Effector memory CD8-positive, alpha-beta T cell (primary cell): ENCODE measurements around the gene E2F4.

ENCODE experiments used
- ATAC-seq: fragments of 150-1000 bp; cut with Tn5 transposase; replicated peaks from 2 replicates; pipeline ENCODE4 v1.10.0; 2021; ENCODE audit warnings: mild to moderate bottlenecking, moderate library complexity
- DNase-seq, 3 experiments: peaks; one replicate each; pipeline ENCODE4 v3.0.0; 2021
- H3K27ac Mint-ChIP-seq, 2 donors: one replicate each; pipeline ENCODE4 v1.8.0; 2022; ENCODE audit warnings: mild to moderate bottlenecking in 2 of 2, mixed read lengths in 2 of 2, moderate library complexity in 2 of 2
- H3K27me3 Mint-ChIP-seq, 2 donors: one replicate each; pipeline ENCODE4 v1.8.0; 2022; ENCODE audit warnings: mixed read lengths in 2 of 2
- H3K36me3 Mint-ChIP-seq: one replicate; pipeline ENCODE4 v1.8.0; 2022; ENCODE audit warnings: mild to moderate bottlenecking, moderate library complexity, mixed read lengths; ENCODE audit not compliant: insufficient read depth
- H3K4me1 Mint-ChIP-seq, 2 donors: one replicate each; pipeline ENCODE4 v1.8.0; 2022; ENCODE audit warnings: low read depth in 2 of 2, mixed read lengths in 2 of 2
- H3K4me3 Mint-ChIP-seq, 2 donors: one replicate each; pipeline ENCODE4 v1.8.0; 2022; ENCODE audit warnings: mild to moderate bottlenecking in 2 of 2, mixed read lengths in 2 of 2, moderate library complexity in 2 of 2
- H3K9me3 Mint-ChIP-seq, 2 donors: one replicate each; pipeline ENCODE4 v1.8.0; 2022; ENCODE audit warnings: mixed read lengths in 2 of 2

Gene E2F4

GRCh38 chr16:67246756-67247191, 54.8 kb downstream of the E2F4 start:
- peaks cover 5 to 12% of the 10 kb centered on the region in 2 donors for H3K27me3 Mint-ChIP-seq
- peaks cover 32 to 42% of the 10 kb centered on the region in 2 donors for H3K4me1 Mint-ChIP-seq
- H3K27ac Mint-ChIP-seq: peak overlapping the region; percentile 92 to 96
- H3K4me3 Mint-ChIP-seq: peak overlapping the region; percentile 90 to 96
- ATAC-seq: no peak
- H3K9me3 Mint-ChIP-seq: no peaks in the 10 kb centered on the region
- H3K36me3 Mint-ChIP-seq: peaks cover 18% of the 10 kb centered on the region
- DNase-seq: peak in 1 of 3 experiments; percentile 23

GRCh38 chr16:67247192-67248072, 55.5 kb downstream of the E2F4 start, which contains the start of gene FHOD1:
Gene FHOD1, minus strand, starts transcription at chr16:67247481. Its CDS starts 71 bp downstream, at chr16:67247410.
- Mint-ChIP-seq H3K9me3 (no peaks in the 10 kb centered on the region), H3K4me3 (peak within 1 kb of the TSS; percentile 90 to 96), H3K27me3 (peaks cover 5 to 13% of the 10 kb centered on the region in 2 donors), H3K36me3 (peaks cover 18% of the 10 kb centered on the region), H3K27ac (peak within 1 kb of the TSS; percentile 92 to 96), H3K4me1 (peaks cover 32 to 41% of the 10 kb centered on the region in 2 donors)
- DNase-seq: peak; percentile 97
- ATAC-seq: peak; percentile 72

- ATAC-seq (no peak), DNase-seq (no peak)
- peak overlapping the region; percentile 90 to 96 for H3K4me3 Mint-ChIP-seq
These were observed 56.1 kb downstream of the E2F4 start for GRCh38 chr16:67248073-67248400.

More at GRCh38 chr16:67248073-67248400, 56.1 kb downstream of the E2F4 start:
- H3K27me3 Mint-ChIP-seq: peaks cover 5 to 19% of the 10 kb centered on the region in 2 donors
- H3K27ac Mint-ChIP-seq: peak overlapping the region; percentile 92 to 96
- no peaks in the 10 kb centered on the region for H3K9me3 Mint-ChIP-seq
- H3K4me1 Mint-ChIP-seq: peaks cover 29 to 38% of the 10 kb centered on the region in 2 donors
- peaks cover 18% of the 10 kb centered on the region for H3K36me3 Mint-ChIP-seq
